ENCODE measurements around the gene PDSS1. TPM values are rescaled to one million over a fixed set of nuclear protein-coding genes. Genes with fewer than 3 reads are reported as not detected.

The PDSS1 gene
- total and polyA plus RNA-seq, 2 experiments from 2014 or later: 9.7 to 13.5 TPM

DNA sequence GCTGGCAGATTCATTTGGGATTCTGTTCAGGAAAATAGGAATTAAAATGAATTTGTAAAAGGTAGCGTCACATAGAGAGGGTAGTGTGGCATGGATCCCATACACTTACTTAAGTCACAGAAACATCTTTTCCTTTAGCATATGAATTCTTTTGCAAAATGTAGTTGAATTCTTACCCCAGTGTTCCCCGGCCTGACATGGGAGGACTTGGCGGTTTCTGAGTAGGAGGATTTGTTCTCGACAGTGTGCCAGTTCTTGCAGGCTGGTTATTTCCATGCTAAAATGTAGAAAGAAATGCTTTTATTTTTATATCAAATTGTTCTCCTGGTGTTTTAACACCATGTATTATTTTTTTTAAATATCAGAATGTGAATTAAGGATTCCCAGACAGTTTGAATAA is 72.6 kb downstream of the PDSS1 start:
- no peak overlapping the region for H3K4me3 ChIP-seq
- H2AFZ ChIP-seq: no peak overlapping the region
- TF ChIP-seq, protein P1, sequence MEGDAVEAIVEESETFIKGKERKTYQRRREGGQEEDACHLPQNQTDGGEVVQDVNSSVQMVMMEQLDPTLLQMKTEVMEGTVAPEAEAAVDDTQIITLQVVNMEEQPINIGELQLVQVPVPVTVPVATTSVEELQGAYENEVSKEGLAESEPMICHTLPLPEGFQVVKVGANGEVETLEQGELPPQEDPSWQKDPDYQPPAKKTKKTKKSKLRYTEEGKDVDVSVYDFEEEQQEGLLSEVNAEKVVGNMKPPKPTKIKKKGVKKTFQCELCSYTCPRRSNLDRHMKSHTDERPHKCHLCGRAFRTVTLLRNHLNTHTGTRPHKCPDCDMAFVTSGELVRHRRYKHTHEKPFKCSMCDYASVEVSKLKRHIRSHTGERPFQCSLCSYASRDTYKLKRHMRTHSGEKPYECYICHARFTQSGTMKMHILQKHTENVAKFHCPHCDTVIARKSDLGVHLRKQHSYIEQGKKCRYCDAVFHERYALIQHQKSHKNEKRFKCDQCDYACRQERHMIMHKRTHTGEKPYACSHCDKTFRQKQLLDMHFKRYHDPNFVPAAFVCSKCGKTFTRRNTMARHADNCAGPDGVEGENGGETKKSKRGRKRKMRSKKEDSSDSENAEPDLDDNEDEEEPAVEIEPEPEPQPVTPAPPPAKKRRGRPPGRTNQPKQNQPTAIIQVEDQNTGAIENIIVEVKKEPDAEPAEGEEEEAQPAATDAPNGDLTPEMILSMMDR (IDR thresholded peaks at IDR 0.05; ENCODE audit: poor library complexity): no peak
- TF ChIP-seq EZH2 (IDR thresholded peaks at IDR 0.05; ENCODE audit: borderline replicate concordance) (no peak), EZH2phosphoT487 (IDR thresholded peaks at IDR 0.05; ENCODE audit: low read depth, severe bottlenecking, unreplicated experiment) (no peak)
- H4K20me1 ChIP-seq (ENCODE audit: insufficient read depth, poor library complexity, severe bottlenecking): no peaks in the 10 kb centered on the region
- H3K27ac ChIP-seq: no peak overlapping the region
- no peaks in the 10 kb centered on the region for H3K4me1 ChIP-seq (ENCODE audit: insufficient read depth)
- H3K36me3 ChIP-seq (replicated peaks; ENCODE audit: insufficient read depth, low read depth): no peaks in the 10 kb centered on the region
- no peak overlapping the region for H3K4me2 ChIP-seq
- H3K9me3 ChIP-seq (ENCODE audit: low read depth): no peaks in the 10 kb centered on the region
- no peak for DNase-seq (ENCODE audit: low spot score)
- WGBS (ENCODE audit: low lambda C conversion rate, missing lambda C conversion rate): 97% methylated on average over 4 of the region's 4 CpGs
- H3K79me2 ChIP-seq: peaks cover 45% of the 10 kb centered on the region
- H3K9me2 ChIP-seq (replicated peaks; ENCODE audit: insufficient read depth): no peaks in the 10 kb centered on the region
- H3K27me3 ChIP-seq: no peaks in the 10 kb centered on the region

DNA sequence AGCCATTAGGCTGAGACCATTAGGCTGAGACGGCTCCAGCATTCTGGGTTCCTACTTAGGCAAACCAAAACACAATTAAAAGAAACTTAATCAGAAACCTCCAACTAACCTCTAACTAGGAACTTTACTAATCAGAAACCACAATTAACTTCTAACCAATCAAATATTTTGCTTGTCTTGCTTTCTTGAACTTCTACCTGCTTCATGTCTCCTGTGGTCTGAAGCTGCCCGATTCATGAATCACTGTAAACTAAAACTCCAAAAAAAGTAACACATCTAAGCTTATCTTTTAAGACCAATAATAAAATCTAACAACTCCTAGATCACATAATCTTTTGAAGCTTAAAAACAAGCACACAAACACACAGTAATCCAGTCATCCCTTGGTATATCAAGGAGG is 76.1 kb downstream of the PDSS1 start:
- Histone ChIP-seq H3K4me2 (no peak overlapping the region), H3K36me3 (replicated peaks; ENCODE audit: insufficient read depth, low read depth) (no peaks in the 10 kb centered on the region), H3K4me1 (ENCODE audit: insufficient read depth) (no peaks in the 10 kb centered on the region), H4K20me1 (ENCODE audit: insufficient read depth, poor library complexity, severe bottlenecking) (peaks cover 2% of the 10 kb centered on the region), H3K79me2 (peaks cover 79% of the 10 kb centered on the region), H3K27ac (no peak overlapping the region), H3K27me3 (no peaks in the 10 kb centered on the region), H3K9me2 (replicated peaks; ENCODE audit: insufficient read depth) (no peaks in the 10 kb centered on the region), H2AFZ (no peak overlapping the region), H3K4me3 (no peak overlapping the region), H3K9me3 (ENCODE audit: low read depth) (no peaks in the 10 kb centered on the region)
- WGBS (ENCODE audit: low lambda C conversion rate, missing lambda C conversion rate): 80% methylated on average over 2 of the region's 2 CpGs
- TF ChIP-seq, protein P1 (IDR thresholded peaks at IDR 0.05; ENCODE audit: poor library complexity): no peak
- no peak for TF ChIP-seq EZH2phosphoT487 (IDR thresholded peaks at IDR 0.05; ENCODE audit: low read depth, severe bottlenecking, unreplicated experiment)
- TF ChIP-seq EZH2 (IDR thresholded peaks at IDR 0.05; ENCODE audit: borderline replicate concordance): no peak
- DNase-seq (ENCODE audit: low spot score): no peak

DNA sequence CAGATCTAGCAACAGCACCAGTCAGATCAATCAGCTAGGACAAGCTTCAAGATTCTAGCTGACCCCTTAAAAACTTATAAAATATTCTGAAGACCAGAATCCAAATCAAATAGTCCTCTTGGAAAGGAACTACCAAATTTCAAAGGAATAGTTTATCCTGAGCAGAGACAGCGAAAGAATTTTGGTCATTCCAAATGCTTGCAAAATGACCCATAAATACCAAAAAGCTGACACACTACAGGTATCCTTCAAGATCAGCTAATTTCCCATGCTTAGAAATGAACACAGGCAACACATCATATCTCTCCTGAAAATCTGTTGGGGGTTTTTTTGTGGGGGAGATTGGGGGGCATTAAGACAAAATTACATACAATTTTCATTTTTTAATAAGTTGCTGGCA is 78.8 kb downstream of the PDSS1 start:
- no peak overlapping the region for H3K27ac ChIP-seq
- 93% methylated on average over 1 of the region's 1 CpG for WGBS (ENCODE audit: low lambda C conversion rate, missing lambda C conversion rate)
- H3K79me2 ChIP-seq: peaks cover 86% of the 10 kb centered on the region
- no peak overlapping the region for H3K4me2 ChIP-seq
- H3K36me3 ChIP-seq (replicated peaks; ENCODE audit: insufficient read depth, low read depth): no peaks in the 10 kb centered on the region
- H3K9me3 ChIP-seq (ENCODE audit: low read depth): no peaks in the 10 kb centered on the region
- no peak for TF ChIP-seq EZH2 (IDR thresholded peaks at IDR 0.05; ENCODE audit: borderline replicate concordance)
- TF ChIP-seq, protein P1 (IDR thresholded peaks at IDR 0.05; ENCODE audit: poor library complexity): no peak
- TF ChIP-seq EZH2phosphoT487 (IDR thresholded peaks at IDR 0.05; ENCODE audit: low read depth, severe bottlenecking, unreplicated experiment): no peak
- no peaks in the 10 kb centered on the region for H3K9me2 ChIP-seq (replicated peaks; ENCODE audit: insufficient read depth)
- H4K20me1 ChIP-seq (ENCODE audit: insufficient read depth, poor library complexity, severe bottlenecking): peaks cover 6% of the 10 kb centered on the region
- DNase-seq (ENCODE audit: low spot score): no peak
- H3K4me1 ChIP-seq (ENCODE audit: insufficient read depth): peaks cover 17% of the 10 kb centered on the region
- H3K4me3 ChIP-seq: no peak overlapping the region
- no peaks in the 10 kb centered on the region for H3K27me3 ChIP-seq
- H2AFZ ChIP-seq: no peak overlapping the region

DNA sequence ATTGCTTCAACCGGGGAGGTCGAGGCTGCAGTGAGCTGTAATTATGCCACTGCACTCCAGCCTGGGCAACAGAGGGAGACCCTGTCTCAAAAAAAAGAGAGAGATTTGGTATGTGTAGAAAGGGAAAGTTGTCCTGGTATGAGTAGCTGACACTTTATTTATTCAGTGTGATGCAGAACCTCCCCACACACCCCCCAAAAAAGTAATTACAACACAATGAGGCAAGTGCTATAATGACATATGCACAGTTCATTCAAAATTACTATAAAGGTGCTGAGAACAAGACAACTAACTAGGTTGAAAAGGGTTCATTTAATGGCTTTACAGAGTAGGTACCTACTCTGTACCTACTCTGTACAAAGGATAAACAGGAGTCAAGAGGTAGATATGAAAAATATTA is 80.2 kb downstream of the PDSS1 start:
- TF ChIP-seq EZH2 (IDR thresholded peaks at IDR 0.05; ENCODE audit: borderline replicate concordance) (no peak), EZH2phosphoT487 (IDR thresholded peaks at IDR 0.05; ENCODE audit: low read depth, severe bottlenecking, unreplicated experiment) (no peak)
- TF ChIP-seq, protein P1 (IDR thresholded peaks at IDR 0.05; ENCODE audit: poor library complexity): no peak
- no peaks in the 10 kb centered on the region for H3K9me3 ChIP-seq (ENCODE audit: low read depth)
- peaks cover 6% of the 10 kb centered on the region for H4K20me1 ChIP-seq (ENCODE audit: insufficient read depth, poor library complexity, severe bottlenecking)
- H3K4me1 ChIP-seq (ENCODE audit: insufficient read depth): peaks cover 23% of the 10 kb centered on the region
- H3K4me2 ChIP-seq: no peak overlapping the region
- no peak overlapping the region for H2AFZ ChIP-seq
- no peak overlapping the region for H3K27ac ChIP-seq
- WGBS (ENCODE audit: low lambda C conversion rate, missing lambda C conversion rate): 97% methylated on average over 2 of the region's 2 CpGs
- peaks cover 83% of the 10 kb centered on the region for H3K79me2 ChIP-seq
- no peaks in the 10 kb centered on the region for H3K9me2 ChIP-seq (replicated peaks; ENCODE audit: insufficient read depth)
- no peak for DNase-seq (ENCODE audit: low spot score)
- no peaks in the 10 kb centered on the region for H3K36me3 ChIP-seq (replicated peaks; ENCODE audit: insufficient read depth, low read depth)
- no peaks in the 10 kb centered on the region for H3K27me3 ChIP-seq
- no peak overlapping the region for H3K4me3 ChIP-seq
